HEK293 (cell line): ENCODE results near the gene STK11.

ENCODE experiments used
- EGR2 ChIP-seq: fragments of 450-650 bp; formaldehyde crosslinking; IDR thresholded peaks from 2 replicates; pipeline ENCODE4 v1.5.1; 2016; ENCODE audit warnings: low read depth, missing biosample characterization, missing genetic modification characterization
- FEZF1 ChIP-seq: fragments of 450-650 bp; formaldehyde crosslinking; IDR thresholded peaks from 2 replicates; pipeline ENCODE4 v1.5.1; 2016; ENCODE audit warnings: missing biosample characterization, missing genetic modification characterization
- HOXA7 ChIP-seq: sonication (generic); formaldehyde crosslinking; IDR thresholded peaks from 2 replicates; pipeline ENCODE4 v1.8.1; 2022; ENCODE audit warnings: missing genetic modification reagents, borderline replicate concordance
- HOXC10 ChIP-seq: sonication (generic); formaldehyde crosslinking; IDR thresholded peaks from 2 replicates; pipeline ENCODE4 v1.8.1; 2023; ENCODE audit warnings: mild to moderate bottlenecking, missing genetic modification reagents
- HOXD13 ChIP-seq: sonication (generic); formaldehyde crosslinking; IDR thresholded peaks from 2 replicates; pipeline ENCODE4 v1.8.0; 2022; ENCODE audit warnings: missing genetic modification reagents, borderline replicate concordance
- MZF1 ChIP-seq: fragments of 450-650 bp; formaldehyde crosslinking; IDR thresholded peaks from 2 replicates; pipeline ENCODE4 v1.5.1; 2017; ENCODE audit warnings: missing biosample characterization, missing genetic modification characterization, borderline replicate concordance
- PRDM4 ChIP-seq: fragments of 450-650 bp; formaldehyde crosslinking; IDR thresholded peaks from 2 replicates; pipeline ENCODE4 v1.5.1; 2017; ENCODE audit warnings: missing biosample characterization, missing genetic modification characterization
- SP2 ChIP-seq: fragments of 450-650 bp; formaldehyde crosslinking; IDR thresholded peaks from 2 replicates; pipeline ENCODE4 v1.5.1; 2016; ENCODE audit warnings: missing biosample characterization, missing genetic modification characterization
- ZBTB1 ChIP-seq: fragments of 450-650 bp; formaldehyde crosslinking; IDR thresholded peaks from 2 replicates; pipeline ENCODE4 v1.5.1; 2016; ENCODE audit warnings: missing biosample characterization, missing genetic modification characterization
- ZBTB20 ChIP-seq: fragments of 450-650 bp; formaldehyde crosslinking; IDR thresholded peaks from 2 replicates; pipeline ENCODE4 v1.5.1; 2016; ENCODE audit warnings: missing biosample characterization, missing genetic modification characterization
- ZFP69B ChIP-seq: fragments of 450-650 bp; formaldehyde crosslinking; IDR thresholded peaks from 2 replicates; pipeline ENCODE4 v1.5.1; 2016; ENCODE audit warnings: missing biosample characterization, missing genetic modification characterization
- ZNF121 ChIP-seq: fragments of 450-650 bp; formaldehyde crosslinking; IDR thresholded peaks from 2 replicates; pipeline ENCODE4 v1.5.1; 2016; ENCODE audit warnings: missing biosample characterization, missing genetic modification characterization
- ZNF140 ChIP-seq: fragments of 450-650 bp; formaldehyde crosslinking; IDR thresholded peaks from 2 replicates; pipeline ENCODE4 v1.5.1; 2016; ENCODE audit warnings: missing biosample characterization, missing genetic modification characterization
- ZNF155 ChIP-seq: fragments of 450-650 bp; formaldehyde crosslinking; IDR thresholded peaks from 2 replicates; pipeline ENCODE4 v1.5.1; 2016; ENCODE audit warnings: missing biosample characterization, missing genetic modification characterization
- ZNF2 ChIP-seq: fragments of 450-650 bp; formaldehyde crosslinking; IDR thresholded peaks from 2 replicates; pipeline ENCODE4 v1.5.1; 2016; ENCODE audit warnings: missing biosample characterization, missing genetic modification characterization
- ZNF211 ChIP-seq: fragments of 450-650 bp; formaldehyde crosslinking; IDR thresholded peaks from 2 replicates; pipeline ENCODE4 v1.5.1; 2016; ENCODE audit warnings: low read depth, missing biosample characterization, missing genetic modification characterization
- ZNF239 ChIP-seq: fragments of 450-650 bp; formaldehyde crosslinking; IDR thresholded peaks from 2 replicates; pipeline ENCODE4 v1.5.1; 2016; ENCODE audit warnings: missing biosample characterization, missing genetic modification characterization
- ZNF24 ChIP-seq: fragments of 450-650 bp; formaldehyde crosslinking; IDR thresholded peaks from 2 replicates; pipeline ENCODE4 v1.5.1; 2016; ENCODE audit warnings: missing biosample characterization, missing genetic modification characterization
- ZNF248 ChIP-seq: fragments of 450-650 bp; formaldehyde crosslinking; IDR thresholded peaks from 2 replicates; pipeline ENCODE4 v1.5.1; 2017; ENCODE audit warnings: missing biosample characterization, missing genetic modification characterization
- ZNF302 ChIP-seq: fragments of 450-650 bp; formaldehyde crosslinking; IDR thresholded peaks from 2 replicates; pipeline ENCODE4 v1.5.1; 2016; ENCODE audit warnings: missing biosample characterization, missing genetic modification characterization, low read depth
- ZNF324 ChIP-seq: fragments of 450-650 bp; formaldehyde crosslinking; IDR thresholded peaks from 2 replicates; pipeline ENCODE4 v1.5.1; 2016; ENCODE audit warnings: missing biosample characterization, missing genetic modification characterization
- ZNF341 ChIP-seq: fragments of 450-650 bp; formaldehyde crosslinking; IDR thresholded peaks from 2 replicates; pipeline ENCODE4; 2016; ENCODE audit warnings: low read depth, missing biosample characterization, missing genetic modification characterization
- ZNF501 ChIP-seq: fragments of 450-650 bp; formaldehyde crosslinking; IDR thresholded peaks from 2 replicates; pipeline ENCODE4 v1.5.1; 2016; ENCODE audit warnings: missing biosample characterization, missing genetic modification characterization
- ZNF561 ChIP-seq: fragments of 450-650 bp; IDR thresholded peaks from 2 replicates; pipeline ENCODE4 v1.5.1; 2018; ENCODE audit warnings: missing biosample characterization, missing genetic modification characterization, borderline replicate concordance
- ZNF600 ChIP-seq: fragments of 450-650 bp; formaldehyde crosslinking; IDR thresholded peaks from 2 replicates; pipeline ENCODE4 v1.5.1; 2016; ENCODE audit warnings: missing biosample characterization, missing genetic modification characterization
- ZNF645 ChIP-seq: fragments of 450-650 bp; formaldehyde crosslinking; IDR thresholded peaks from 2 replicates; pipeline ENCODE4; 2016; ENCODE audit warnings: missing biosample characterization, missing genetic modification characterization
- ZNF76 ChIP-seq: fragments of 450-650 bp; formaldehyde crosslinking; IDR thresholded peaks from 2 replicates; pipeline ENCODE4; 2016; ENCODE audit warnings: low read depth, missing biosample characterization, missing genetic modification characterization, borderline replicate concordance
- TF ChIP-seq, protein P1 (sequence below): fragments of 450-650 bp; IDR thresholded peaks from 2 replicates; pipeline ENCODE4 v1.5.1; 2018; ENCODE audit warnings: missing biosample characterization, mild to moderate bottlenecking, missing genetic modification characterization
- TF ChIP-seq, protein P2 (sequence below): fragments of 450-650 bp; formaldehyde crosslinking; IDR thresholded peaks from 2 replicates; pipeline ENCODE4 v1.5.1; 2016; ENCODE audit warnings: missing biosample characterization, missing genetic modification characterization, borderline replicate concordance

STK11 gene

DNA sequence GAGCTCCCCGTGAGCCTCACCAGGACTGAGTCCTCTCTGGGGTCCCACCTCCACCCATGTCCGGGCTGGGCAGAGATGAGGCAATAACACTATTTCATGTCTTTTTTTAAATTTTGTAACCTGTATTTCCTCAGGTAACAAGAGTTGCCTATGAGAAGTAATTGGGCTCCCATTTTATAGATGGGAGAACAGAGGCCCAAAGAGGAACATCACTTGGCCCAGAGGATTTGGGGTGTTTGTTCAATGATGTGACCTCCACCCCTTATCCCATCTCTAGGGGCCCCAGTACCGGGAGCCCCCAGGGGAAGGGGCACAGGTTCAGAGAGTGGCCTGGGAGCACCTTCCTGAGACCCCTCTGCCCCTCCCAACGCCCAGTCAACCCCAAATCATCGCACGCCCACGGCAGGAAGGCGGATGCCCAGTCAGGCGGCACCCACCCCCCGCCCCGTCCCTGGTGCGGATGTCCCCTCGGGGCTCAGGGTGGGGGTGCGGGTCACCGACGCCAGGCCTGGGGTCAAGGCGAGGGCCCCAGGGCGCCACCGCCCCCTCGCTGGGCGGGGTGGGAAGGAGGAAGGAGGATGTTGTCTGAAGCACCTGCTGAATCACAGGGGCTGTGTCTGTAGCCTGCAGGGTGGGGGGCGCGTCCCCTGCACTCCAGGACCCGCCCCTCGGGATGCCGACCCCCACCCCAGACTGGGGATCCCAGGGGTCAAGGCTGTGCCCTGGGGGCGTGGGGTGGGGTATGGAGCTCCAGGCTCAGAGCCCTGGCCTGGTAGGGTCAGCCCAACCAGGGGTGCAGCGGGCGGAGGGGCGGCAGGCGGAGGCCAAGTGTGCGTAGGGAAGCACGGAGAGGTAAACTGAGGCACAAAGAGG lies 54.5 kb downstream of the STK11 start (continued):
- TF ChIP-seq, protein P1, sequence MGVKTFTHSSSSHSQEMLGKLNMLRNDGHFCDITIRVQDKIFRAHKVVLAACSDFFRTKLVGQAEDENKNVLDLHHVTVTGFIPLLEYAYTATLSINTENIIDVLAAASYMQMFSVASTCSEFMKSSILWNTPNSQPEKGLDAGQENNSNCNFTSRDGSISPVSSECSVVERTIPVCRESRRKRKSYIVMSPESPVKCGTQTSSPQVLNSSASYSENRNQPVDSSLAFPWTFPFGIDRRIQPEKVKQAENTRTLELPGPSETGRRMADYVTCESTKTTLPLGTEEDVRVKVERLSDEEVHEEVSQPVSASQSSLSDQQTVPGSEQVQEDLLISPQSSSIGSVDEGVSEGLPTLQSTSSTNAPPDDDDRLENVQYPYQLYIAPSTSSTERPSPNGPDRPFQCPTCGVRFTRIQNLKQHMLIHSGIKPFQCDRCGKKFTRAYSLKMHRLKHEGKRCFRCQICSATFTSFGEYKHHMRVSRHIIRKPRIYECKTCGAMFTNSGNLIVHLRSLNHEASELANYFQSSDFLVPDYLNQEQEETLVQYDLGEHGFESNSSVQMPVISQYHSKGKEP = no peak
- TF ChIP-seq ZNF239 (tag by site-specific recombination) (no peak), ZNF76 (tag by site-specific recombination) (no peak), ZNF211 (no peak), FEZF1 (tag by site-specific recombination) (no peak), EGR2 (peak; percentile 84), ZNF302 (no peak), ZNF24 (tag by site-specific recombination) (peak; percentile 83), ZNF121 (no peak), MZF1 (tag by site-specific recombination) (no peak), ZNF645 (tag by site-specific recombination) (no peak), ZNF140 (tag by site-specific recombination) (no peak), ZBTB20 (tag by site-specific recombination) (no peak), ZNF155 (no peak), ZFP69B (tag by site-specific recombination) (no peak), ZNF600 (tag by site-specific recombination) (no peak), ZNF501 (tag by site-specific recombination) (no peak), SP2 (tag by site-specific recombination) (peak; percentile 29), HOXA7 (CRISPR knock-in tag) (no peak), ZNF341 (tag by site-specific recombination) (no peak), ZNF561 (no peak), HOXD13 (CRISPR knock-in tag) (no peak), ZBTB1 (tag by site-specific recombination) (no peak), ZNF324 (tag by site-specific recombination) (peak; percentile 40; the same call in 1 of the 2 replicates), HOXC10 (CRISPR knock-in tag) (no peak), ZNF2 (0 out of 2 replicates have a peak, but pooled peaks have one; percentile 36), ZNF248 (tag by site-specific recombination) (no peak), PRDM4 (tag by site-specific recombination) (no peak)
- TF ChIP-seq, protein P2, sequence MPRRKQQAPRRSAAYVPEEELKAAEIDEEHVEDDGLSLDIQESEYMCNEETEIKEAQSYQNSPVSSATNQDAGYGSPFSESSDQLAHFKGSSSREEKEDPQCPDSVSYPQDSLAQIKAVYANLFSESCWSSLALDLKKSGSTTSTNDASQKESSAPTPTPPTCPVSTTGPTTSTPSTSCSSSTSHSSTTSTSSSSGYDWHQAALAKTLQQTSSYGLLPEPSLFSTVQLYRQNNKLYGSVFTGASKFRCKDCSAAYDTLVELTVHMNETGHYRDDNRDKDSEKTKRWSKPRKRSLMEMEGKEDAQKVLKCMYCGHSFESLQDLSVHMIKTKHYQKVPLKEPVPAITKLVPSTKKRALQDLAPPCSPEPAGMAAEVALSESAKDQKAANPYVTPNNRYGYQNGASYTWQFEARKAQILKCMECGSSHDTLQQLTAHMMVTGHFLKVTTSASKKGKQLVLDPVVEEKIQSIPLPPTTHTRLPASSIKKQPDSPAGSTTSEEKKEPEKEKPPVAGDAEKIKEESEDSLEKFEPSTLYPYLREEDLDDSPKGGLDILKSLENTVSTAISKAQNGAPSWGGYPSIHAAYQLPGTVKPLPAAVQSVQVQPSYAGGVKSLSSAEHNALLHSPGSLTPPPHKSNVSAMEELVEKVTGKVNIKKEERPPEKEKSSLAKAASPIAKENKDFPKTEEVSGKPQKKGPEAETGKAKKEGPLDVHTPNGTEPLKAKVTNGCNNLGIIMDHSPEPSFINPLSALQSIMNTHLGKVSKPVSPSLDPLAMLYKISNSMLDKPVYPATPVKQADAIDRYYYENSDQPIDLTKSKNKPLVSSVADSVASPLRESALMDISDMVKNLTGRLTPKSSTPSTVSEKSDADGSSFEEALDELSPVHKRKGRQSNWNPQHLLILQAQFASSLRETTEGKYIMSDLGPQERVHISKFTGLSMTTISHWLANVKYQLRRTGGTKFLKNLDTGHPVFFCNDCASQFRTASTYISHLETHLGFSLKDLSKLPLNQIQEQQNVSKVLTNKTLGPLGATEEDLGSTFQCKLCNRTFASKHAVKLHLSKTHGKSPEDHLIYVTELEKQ = no peak
